ENCODE results near the gene SH3BP1.

- TF ChIP-seq CTCF (IDR thresholded peaks at IDR 0.05) (no peak), POLR2AphosphoS5 (IDR thresholded peaks at IDR 0.05) (no peak)
These were observed 19.5 kb upstream of the SH3BP1 start for GRCh38 chr22:37619991-37620390.

Data from gastroesophageal sphincter (tissue), 3 donors.